ENCODE measurements around the gene SLC5A11. TPM values are rescaled to one million over a fixed set of nuclear protein-coding genes. Genes with fewer than 3 reads are reported as not detected.

SLC5A11 gene
- total RNA-seq, 2 donors from 2014 or later, result not detected

GRCh38 chr16:24858219-24859041, 12.7 kb downstream of the SLC5A11 start:
- no peak for TF ChIP-seq CTCF (IDR thresholded peaks at IDR 0.05)
- intact Hi-C loops (cut with DNase I), result no loop called here
- no peak for DNase-seq (ENCODE audit: low spot score)
- Histone ChIP-seq H3K27ac (no peak overlapping the region), H3K9me3 (no peaks in the 10 kb centered on the region), H3K4me1 (replicated peaks) (peaks cover 2% of the 10 kb centered on the region), H3K4me3 (no peak overlapping the region), H3K36me3 (no peaks in the 10 kb centered on the region), H3K27me3 (replicated peaks; ENCODE audit: insufficient read depth) (no peaks in the 10 kb centered on the region)
- WGBS, result 26% methylated on average over 9 of the region's 9 CpGs

- TF ChIP-seq POLR2AphosphoS5 (IDR thresholded peaks at IDR 0.05) (no peak), POLR2A (IDR thresholded peaks at IDR 0.05) (no peak), CTCF (IDR thresholded peaks at IDR 0.05) (no peak)
- Histone ChIP-seq H3K9me3 (no peaks in the 10 kb centered on the region), H3K4me3 (no peak overlapping the region), H3K36me3 (no peaks in the 10 kb centered on the region), H3K27ac (no peak overlapping the region), H3K27me3 (replicated peaks; ENCODE audit: insufficient read depth) (no peaks in the 10 kb centered on the region), H3K4me1 (replicated peaks) (no peaks in the 10 kb centered on the region)
- intact Hi-C loops (cut with DNase I), result no loop called here
- WGBS, result 75% methylated on average over 1 of the region's 1 CpG
- no peak for DNase-seq (ENCODE audit: low spot score)
Measured at GRCh38 chr16:24861461-24861860, 15.7 kb downstream of the SLC5A11 start.

GRCh38 chr16:24863582-24864437, 18.0 kb downstream of the SLC5A11 start:
- Histone ChIP-seq H3K27ac (no peak overlapping the region), H3K9me3 (no peaks in the 10 kb centered on the region), H3K4me1 (replicated peaks) (no peaks in the 10 kb centered on the region), H3K27me3 (replicated peaks; ENCODE audit: insufficient read depth) (no peaks in the 10 kb centered on the region), H3K4me3 (no peak overlapping the region), H3K36me3 (no peaks in the 10 kb centered on the region)
- 91% methylated on average over 3 of the region's 3 CpGs for WGBS
- DNase-seq (ENCODE audit: low spot score), result no peak
- no peak for TF ChIP-seq POLR2AphosphoS5 (IDR thresholded peaks at IDR 0.05)
- TF ChIP-seq POLR2A (IDR thresholded peaks at IDR 0.05), result no peak
- TF ChIP-seq CTCF (IDR thresholded peaks at IDR 0.05), result no peak
- intact Hi-C loops (cut with DNase I), result no loop called here

- WGBS, result 83% methylated on average over 8 of the region's 8 CpGs
Measured at GRCh38 chr16:24869033-24869432, 23.3 kb downstream of the SLC5A11 start.

More at GRCh38 chr16:24869033-24869432, 23.3 kb downstream of the SLC5A11 start:
- DNase-seq (ENCODE audit: low spot score), result no peak
- TF ChIP-seq CTCF (IDR thresholded peaks at IDR 0.05) (no peak), POLR2A (IDR thresholded peaks at IDR 0.05) (no peak), POLR2AphosphoS5 (IDR thresholded peaks at IDR 0.05) (no peak)
- Histone ChIP-seq H3K4me1 (replicated peaks) (no peaks in the 10 kb centered on the region), H3K27me3 (replicated peaks; ENCODE audit: insufficient read depth) (no peaks in the 10 kb centered on the region), H3K4me3 (no peak overlapping the region), H3K36me3 (no peaks in the 10 kb centered on the region), H3K27ac (no peak overlapping the region), H3K9me3 (no peaks in the 10 kb centered on the region)
- intact Hi-C loops (cut with DNase I), result no loop called here

Measured in prostate gland (tissue), 2 donors.